ENCODE measurements around the gene ROR1.

ROR1 gene

GRCh38 chr1:63861052-63861691 is 87.4 kb downstream of the ROR1 start:
- DNase-seq = no peak

DNA sequence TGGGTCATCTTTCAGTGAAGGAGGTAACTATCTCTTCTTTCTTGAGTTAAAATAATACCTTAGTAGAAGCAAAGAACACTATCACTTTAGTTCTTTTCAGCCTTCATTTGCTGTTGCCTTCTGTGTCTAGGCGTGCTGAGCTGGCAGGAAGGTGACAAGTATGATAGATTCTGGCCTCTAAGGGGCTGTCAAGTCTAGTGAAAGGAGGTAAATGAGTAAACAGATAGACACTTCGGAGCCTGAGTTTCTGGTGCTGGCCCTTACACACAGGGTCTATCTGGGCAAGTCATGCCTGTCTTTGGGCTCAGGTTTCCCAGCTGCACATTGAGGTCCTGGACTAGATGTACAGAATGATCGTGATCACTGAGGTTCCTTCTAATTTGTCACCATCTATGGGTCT is 89.3 kb downstream of the ROR1 start:
- no peak for DNase-seq

DNA sequence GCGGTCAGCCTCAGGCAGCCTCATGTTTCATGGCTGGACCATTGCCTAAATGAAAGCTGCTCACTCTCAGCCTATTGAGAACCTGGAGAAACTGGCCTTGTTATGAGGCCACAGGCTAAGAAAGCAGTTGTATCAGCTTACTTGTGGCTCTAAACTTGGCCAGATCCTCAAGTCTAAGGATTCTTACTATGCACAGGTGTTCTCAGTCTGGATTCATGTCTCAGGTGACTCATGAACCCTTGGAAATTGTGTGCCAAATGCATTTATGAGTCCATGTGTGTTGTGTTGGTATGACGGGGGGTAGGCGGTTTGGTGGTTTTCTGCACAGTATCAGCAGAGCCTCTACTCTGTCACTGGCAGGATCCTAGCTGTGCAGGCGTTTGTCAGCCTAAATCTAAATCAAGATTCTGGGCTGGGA is 90.4 kb downstream of the ROR1 start:
- no peak for DNase-seq

GRCh38 chr1:63865561-63865960 is 91.7 kb downstream of the ROR1 start:
- no peak for DNase-seq

- DNase-seq = no peak
Measured at GRCh38 chr1:63866084-63866483, 92.3 kb downstream of the ROR1 start.

DNA sequence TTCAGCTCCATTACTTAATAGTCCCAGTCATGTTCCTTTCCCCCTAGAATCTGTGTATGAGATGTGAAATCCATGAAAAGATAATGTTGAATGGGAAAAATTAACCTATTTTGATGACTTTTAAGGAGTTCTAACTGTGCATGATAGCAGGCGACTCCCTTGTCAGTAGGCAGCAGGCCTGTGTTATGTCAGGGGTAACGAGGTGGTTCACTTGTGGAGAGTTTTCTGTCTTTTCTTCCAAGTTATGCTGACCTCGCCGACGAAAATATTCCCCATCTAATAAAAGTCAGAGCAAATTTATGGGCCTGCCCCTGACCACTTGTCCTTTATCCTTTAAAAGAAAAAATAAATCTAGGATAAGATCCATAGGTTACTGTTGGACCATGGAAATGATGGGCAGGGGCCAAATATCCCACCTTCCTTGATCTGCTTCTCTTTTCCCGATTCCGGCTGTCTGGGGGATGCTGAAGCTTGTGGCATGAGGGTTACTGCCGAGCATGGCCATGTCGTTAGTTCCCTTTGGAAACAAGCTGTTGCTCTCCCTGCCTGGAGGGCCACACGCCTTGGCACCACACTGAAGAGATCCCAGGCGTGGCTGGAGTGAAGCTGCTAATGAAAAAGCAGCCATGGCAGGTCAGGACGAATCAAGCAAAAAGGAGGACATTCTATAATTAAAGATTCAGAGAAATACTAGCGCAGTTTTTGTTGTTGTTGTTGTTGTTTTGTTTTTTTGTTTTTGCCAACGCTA is 93.8 kb downstream of the ROR1 start:
- no peak for DNase-seq

DNA sequence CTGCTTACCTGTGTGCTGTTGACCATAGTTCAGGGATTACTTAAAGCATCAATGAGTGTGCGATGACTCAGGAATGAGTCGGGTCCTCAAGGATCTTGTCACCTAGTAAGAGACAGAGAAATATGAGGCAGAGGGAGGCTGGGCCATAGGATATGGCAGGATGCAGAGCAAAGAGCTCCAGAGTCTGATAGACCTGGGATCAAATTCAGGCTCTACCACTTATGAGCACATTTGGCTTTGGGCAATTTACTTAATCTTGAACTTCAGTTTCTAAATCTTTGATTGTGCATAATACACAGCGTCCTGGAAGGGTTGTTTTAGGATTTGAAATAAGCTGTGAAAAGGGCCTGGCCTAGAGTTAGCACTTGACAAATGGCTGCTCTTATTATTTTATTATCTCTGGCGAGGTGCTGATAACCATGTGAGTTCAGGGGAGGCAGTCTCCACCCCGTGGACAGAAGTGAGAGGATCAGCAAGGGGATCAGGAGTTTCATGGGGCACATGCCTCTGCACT is 94.5 kb downstream of the ROR1 start:
- no peak for DNase-seq

DNA sequence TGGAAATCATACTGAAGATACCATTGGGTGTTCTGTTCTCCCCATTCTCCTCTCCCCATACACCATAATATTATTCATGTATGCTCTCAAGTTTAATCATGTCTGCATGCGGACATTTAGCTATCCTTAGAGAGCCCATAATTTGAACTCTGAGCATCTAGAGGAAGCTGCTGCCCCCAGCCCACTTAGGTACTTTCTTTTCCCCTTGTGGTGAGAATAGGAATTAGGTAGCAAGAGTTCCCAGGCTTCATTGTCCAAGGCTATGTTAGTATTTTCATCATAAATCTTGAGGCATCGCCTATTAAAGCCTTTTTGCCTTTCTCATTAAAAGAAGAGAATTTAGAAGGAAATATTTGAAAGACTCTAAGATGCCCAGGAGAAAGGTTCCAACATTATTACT is 96.3 kb downstream of the ROR1 start:
- DNase-seq = no peak

- DNase-seq = no peak
Measured at GRCh38 chr1:63871463-63871862, 97.6 kb downstream of the ROR1 start.

DNA sequence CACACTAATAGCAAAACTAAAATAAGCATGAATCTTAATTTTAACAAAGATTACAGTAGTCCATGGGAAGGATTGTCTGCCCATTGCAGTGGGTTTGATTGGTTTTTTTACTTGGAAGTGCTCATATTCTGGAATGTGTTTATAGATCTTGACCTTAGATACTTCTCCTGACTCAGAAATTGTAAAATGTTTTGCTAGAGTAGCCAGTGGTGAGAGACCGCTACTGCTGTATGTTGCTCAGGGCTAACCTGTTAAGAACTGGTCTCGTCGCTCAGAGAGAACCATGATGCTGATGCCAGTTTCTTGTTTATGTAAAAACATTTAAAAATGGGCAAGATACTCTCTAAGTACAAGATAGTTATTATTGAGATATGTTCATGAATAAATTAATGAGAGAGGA is 99.9 kb downstream of the ROR1 start:
- DNase-seq = no peak

GRCh38 chr1:63874278-63874880 is 100.6 kb downstream of the ROR1 start:
- DNase-seq = no peak

- DNase-seq = no peak
Measured at GRCh38 chr1:63875636-63876035, 101.8 kb downstream of the ROR1 start.

DNA sequence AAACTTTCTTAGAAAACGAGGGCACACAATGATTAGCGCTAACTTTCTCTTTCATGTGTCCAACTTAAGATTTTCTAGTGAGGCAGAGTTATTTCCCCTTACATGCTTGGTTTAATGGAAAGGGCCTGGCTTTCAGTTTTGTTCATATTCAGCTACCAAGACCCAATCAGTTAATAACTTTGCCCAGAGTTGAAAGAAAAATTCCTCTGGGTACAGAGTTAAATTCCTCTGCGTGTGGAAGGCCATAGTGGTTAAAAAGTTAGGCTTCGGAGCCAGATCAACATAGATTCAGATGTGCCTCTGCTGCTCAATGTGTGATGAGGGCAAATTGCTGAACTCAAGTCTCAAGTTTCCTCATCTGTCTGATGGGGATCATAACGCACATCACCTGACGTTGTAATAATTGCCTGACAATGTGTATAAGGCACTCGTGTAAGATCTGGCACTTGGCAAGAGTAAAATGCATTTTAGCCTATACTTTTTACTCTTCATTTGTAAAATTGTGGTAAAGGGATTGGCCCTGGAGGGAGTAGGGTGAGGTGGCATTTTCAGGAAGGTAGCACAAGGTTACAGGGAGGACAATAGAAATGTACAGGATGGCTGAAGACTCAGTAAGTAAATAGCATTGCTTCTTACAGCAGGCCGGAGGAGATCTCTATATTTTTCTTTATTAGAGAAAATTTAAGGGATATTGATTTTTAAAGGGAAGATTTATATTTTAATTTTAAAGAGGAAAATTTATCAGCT is 103.4 kb downstream of the ROR1 start:
- no peak for DNase-seq

DNA sequence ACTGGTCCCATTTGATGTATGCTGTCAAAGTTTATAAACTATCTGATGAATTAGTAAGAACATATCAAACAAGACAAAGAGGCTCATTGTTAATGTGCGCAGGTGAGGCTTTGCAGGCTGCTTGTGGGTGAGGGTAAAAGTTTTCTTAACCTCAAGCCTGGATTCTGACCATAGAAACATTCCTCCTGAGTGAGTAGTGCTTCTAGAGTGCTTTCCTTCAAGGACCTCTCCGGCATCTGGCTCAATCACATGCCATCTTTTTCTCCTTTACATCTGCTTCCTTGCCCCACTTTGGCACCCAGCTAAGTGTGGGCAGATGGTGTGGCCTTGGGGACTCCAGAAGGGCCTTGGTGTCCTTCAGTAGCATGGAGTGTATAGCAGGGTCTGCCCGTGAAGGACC is 104.0 kb downstream of the ROR1 start:
- DNase-seq = no peak

DNA sequence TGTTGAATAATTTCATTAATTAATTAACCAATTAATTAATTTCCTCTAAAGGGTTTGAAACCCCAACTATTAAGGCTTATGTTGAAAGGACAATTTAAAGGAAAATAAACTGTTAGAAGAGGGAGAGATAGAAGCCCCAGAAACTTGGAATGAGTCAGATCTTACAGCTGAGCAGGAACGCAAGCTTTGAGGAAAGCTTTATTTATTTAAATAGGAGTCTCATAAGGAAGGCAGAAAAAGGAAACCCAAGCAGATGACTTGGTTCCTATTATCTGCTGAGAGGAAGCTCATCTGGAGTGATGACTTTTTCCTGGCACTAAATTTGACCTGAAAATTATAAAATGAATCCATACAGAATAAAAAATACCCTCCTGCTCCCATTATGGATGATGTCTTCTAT is 105.1 kb downstream of the ROR1 start:
- no peak for DNase-seq

DNA sequence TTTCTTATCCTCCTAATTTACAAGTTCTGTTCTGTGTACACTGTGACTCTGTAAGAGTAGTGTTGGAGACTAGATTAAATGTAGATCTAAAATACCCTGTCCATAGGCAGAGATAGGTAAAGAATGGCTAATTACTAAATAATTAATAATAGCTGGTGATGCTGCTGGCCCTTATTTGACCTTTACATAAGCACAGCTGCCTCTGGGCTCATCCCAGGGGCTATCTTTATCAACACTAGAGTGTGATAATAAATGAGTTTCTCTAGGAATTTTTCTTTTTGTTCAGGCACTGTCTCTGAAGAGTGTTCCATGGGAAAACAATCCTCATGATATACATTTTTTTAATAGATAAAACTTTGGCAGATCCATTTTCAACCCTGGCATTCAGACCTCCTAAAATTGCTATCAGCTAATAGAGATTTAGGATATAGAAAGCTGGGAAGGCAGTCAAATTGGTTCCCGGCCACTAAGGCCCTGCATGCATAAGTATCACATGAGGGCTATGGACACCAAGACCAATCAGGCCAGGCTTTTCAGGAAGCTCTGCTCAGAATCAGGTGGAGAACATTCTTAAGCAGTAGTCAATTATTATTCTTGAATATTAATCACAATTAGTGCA is 107.2 kb downstream of the ROR1 start:
- no peak for DNase-seq

DNA sequence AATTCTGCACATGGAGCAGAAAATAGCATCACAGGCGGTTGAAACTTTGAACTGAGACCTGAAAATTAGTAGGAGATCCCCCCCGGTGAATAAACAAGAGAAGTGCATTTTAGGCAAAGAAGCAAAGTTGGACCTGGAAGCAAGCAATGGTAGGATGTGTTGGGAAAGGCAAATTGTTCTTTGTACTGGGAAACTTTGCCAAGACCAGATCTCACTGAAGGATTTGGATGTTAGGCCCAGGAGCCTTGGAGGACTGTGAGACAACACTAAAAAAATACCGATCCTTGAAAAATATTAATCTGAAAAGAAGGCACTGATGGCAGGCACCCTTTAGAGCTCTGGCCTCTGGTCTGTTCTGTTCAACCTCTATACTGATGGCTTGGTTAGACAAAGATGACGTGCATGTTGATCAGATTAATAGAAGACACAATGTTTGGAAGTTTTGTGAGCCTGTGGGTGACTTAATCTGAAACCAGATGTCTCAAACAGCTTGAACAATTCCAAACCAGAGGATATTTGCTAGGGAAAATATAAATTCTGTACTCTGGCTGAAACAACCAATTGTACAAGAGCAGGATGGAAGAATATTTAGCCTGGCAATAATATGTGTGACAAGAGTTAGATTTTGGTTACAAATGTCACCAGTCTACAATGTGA is 108.4 kb downstream of the ROR1 start:
- no peak for DNase-seq

DNA sequence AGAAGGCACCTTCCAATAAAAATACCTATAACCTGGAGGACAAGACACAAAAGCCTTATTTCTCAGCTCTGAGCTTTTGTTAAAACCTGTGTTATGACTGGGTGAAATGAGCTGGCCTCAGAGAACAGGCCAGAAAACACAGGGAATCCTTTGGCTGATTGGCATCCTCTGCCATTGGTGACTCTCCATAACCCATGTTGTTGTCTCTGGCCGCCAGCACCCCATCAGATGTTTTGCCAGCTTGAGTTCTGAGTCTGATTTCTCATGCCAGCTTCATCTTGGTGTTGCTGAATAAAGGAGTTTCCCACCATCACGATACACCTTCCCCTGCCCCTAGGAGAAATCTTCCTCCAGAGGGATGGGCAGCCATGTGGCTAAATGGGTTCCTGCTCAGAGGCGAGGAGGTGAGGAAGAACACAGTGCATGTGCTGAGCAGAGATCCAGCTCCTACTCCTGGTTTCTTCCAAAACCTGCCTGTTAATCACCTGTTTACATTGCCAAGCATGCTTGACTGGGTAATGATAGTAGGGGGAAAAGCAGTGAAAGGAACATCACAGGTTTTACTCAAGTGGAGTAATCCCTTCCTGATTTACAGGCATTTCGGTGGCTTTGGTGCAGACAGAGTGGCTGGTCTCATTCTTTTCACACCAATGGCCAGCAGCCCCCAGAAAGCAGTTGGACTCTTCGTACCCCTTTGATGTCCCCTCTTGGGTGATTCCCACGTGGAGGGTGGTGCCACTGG is 109.8 kb downstream of the ROR1 start:
- no peak for DNase-seq

GRCh38 chr1:63884486-63884885 is 110.7 kb downstream of the ROR1 start:
- DNase-seq = no peak

GRCh38 chr1:63885899-63886298 is 112.1 kb downstream of the ROR1 start:
- no peak for DNase-seq

GRCh38 chr1:63886340-63886739 is 112.5 kb downstream of the ROR1 start:
- no peak for DNase-seq

GRCh38 chr1:63887809-63888208 is 114.0 kb downstream of the ROR1 start:
- no peak for DNase-seq

Data from activated CD4-positive, CD25-positive, alpha-beta regulatory T cell (primary cell).